HAP-1 (cell line): Measurements from ENCODE around the gene RDM1.
A peak's percentile ranks its signal among the peaks of the same experiment; 100 is the strongest.
"Not testable (repeated sequence)": the region's sequence is repeated elsewhere in the genome, so short reads cannot be mapped to it uniquely, and the experiment has no call there.

ENCODE experiments used
- DNase-seq, 2 experiments: peaks; one replicate each; pipeline ENCODE4 v3.0.0-alpha.2; 2016 to 2020; ENCODE audit warnings: low spot score in 2 of 2
- H3K27me3 ChIP-seq: fragments of 250-450 bp; sonication (Bioruptor Pico); 2 replicates; pipeline ENCODE4 v1.5.1; 2020; ENCODE audit warnings: low read depth, mild to moderate bottlenecking, moderate library complexity
- H3K36me3 ChIP-seq: fragments of 250-450 bp; sonication (Bioruptor Pico); replicated peaks from 2 replicates; pipeline ENCODE4 v1.5.1; 2020; ENCODE audit warnings: mild to moderate bottlenecking
- H3K4me1 ChIP-seq: fragments of 250-450 bp; sonication (Bioruptor Pico); 2 replicates; pipeline ENCODE4 v1.5.1; 2020; ENCODE audit warnings: mild to moderate bottlenecking
- H3K4me3 ChIP-seq: fragments of 250-450 bp; sonication (Bioruptor Pico); 2 replicates; pipeline ENCODE4 v1.5.1; 2020; ENCODE audit warnings: mild to moderate bottlenecking, moderate library complexity
- H3K9me3 ChIP-seq: fragments of 250-450 bp; sonication (Bioruptor Pico); 2 replicates; pipeline ENCODE4 v1.5.1; 2020; ENCODE audit warnings: mild to moderate bottlenecking, moderate library complexity
- in situ Hi-C: fragments of 300-500 bp; cut with MboI; formaldehyde crosslinking; loops from 3 replicates; pipeline ENCODE4 v1.14.3; 2020; ENCODE audit warnings: low sequenced_read_pairs, inconsistent platforms, mixed read lengths

Gene RDM1

GRCh38 chr17:35900708-35901480, 29.7 kb downstream of the RDM1 start:
- peaks cover 18% of the 10 kb centered on the region for H3K4me1 ChIP-seq
- no peaks in the 10 kb centered on the region for H3K9me3 ChIP-seq
- no peak for DNase-seq
- no peaks in the 10 kb centered on the region for H3K36me3 ChIP-seq
- H3K4me3 ChIP-seq, result no peak overlapping the region
- no peaks in the 10 kb centered on the region for H3K27me3 ChIP-seq
- in situ Hi-C loops, result no loop called here

- DNase-seq, result no peak
- peaks cover 18% of the 10 kb centered on the region for H3K4me1 ChIP-seq
- no peaks in the 10 kb centered on the region for H3K9me3 ChIP-seq
- H3K4me3 ChIP-seq, result no peak overlapping the region
- in situ Hi-C loops, result no loop called here
- H3K27me3 ChIP-seq, result no peaks in the 10 kb centered on the region
- no peaks in the 10 kb centered on the region for H3K36me3 ChIP-seq
Observed at GRCh38 chr17:35900280-35900679, 30.3 kb downstream of the RDM1 start.

- DNase-seq, result no peak
- peaks cover 7% of the 10 kb centered on the region for H3K4me1 ChIP-seq
- H3K9me3 ChIP-seq, result no peaks in the 10 kb centered on the region
- no peak overlapping the region for H3K4me3 ChIP-seq
- in situ Hi-C loops, result no loop called here
- no peaks in the 10 kb centered on the region for H3K36me3 ChIP-seq
- no peaks in the 10 kb centered on the region for H3K27me3 ChIP-seq
Observed at GRCh38 chr17:35898283-35899070, 32.1 kb downstream of the RDM1 start.

- DNase-seq, H3K36me3 ChIP-seq, in situ Hi-C loops, H3K9me3 ChIP-seq, H3K27me3 ChIP-seq, H3K4me1 ChIP-seq, H3K4me3 ChIP-seq: not testable (repeated sequence)
Observed at GRCh38 chr17:35897772-35898171, 32.8 kb downstream of the RDM1 start.

- in situ Hi-C loops, result no loop called here
Observed at GRCh38 chr17:35895636-35896587, 34.7 kb downstream of the RDM1 start.

GRCh38 chr17:35894206-35894605, 36.4 kb downstream of the RDM1 start:
- Histone ChIP-seq H3K27me3 (no peaks in the 10 kb centered on the region), H3K4me1 (peaks cover 6% of the 10 kb centered on the region; the same call in 1 of the 2 replicates), H3K4me3 (no peak overlapping the region), H3K36me3 (no peaks in the 10 kb centered on the region), H3K9me3 (no peaks in the 10 kb centered on the region)
- in situ Hi-C loops, result no loop called here
- no peak for DNase-seq

More at GRCh38 chr17:35895636-35896587, 34.7 kb downstream of the RDM1 start:
- no peak for DNase-seq
- H3K4me1 ChIP-seq, result no peaks in the 10 kb centered on the region
- no peaks in the 10 kb centered on the region for H3K9me3 ChIP-seq
- no peaks in the 10 kb centered on the region for H3K27me3 ChIP-seq
- H3K4me3 ChIP-seq, result no peak overlapping the region
- no peaks in the 10 kb centered on the region for H3K36me3 ChIP-seq

GRCh38 chr17:35893751-35894150, 36.8 kb downstream of the RDM1 start:
- DNase-seq, result no peak
- H3K36me3 ChIP-seq, result no peaks in the 10 kb centered on the region
- H3K4me3 ChIP-seq, result no peak overlapping the region
- H3K9me3 ChIP-seq, result no peaks in the 10 kb centered on the region
- in situ Hi-C loops, result no loop called here
- peaks cover 6% of the 10 kb centered on the region; the same call in 1 of the 2 replicates for H3K4me1 ChIP-seq
- no peaks in the 10 kb centered on the region for H3K27me3 ChIP-seq

- Histone ChIP-seq H3K27me3 (no peaks in the 10 kb centered on the region), H3K9me3 (no peaks in the 10 kb centered on the region), H3K36me3 (no peaks in the 10 kb centered on the region), H3K4me3 (no peak overlapping the region), H3K4me1 (peaks cover 6% of the 10 kb centered on the region; the same call in 1 of the 2 replicates)
- no peak for DNase-seq
- in situ Hi-C loops, result no loop called here
Observed at GRCh38 chr17:35892091-35893035, 38.2 kb downstream of the RDM1 start.

GRCh38 chr17:35891269-35891668, 39.3 kb downstream of the RDM1 start:
- peaks cover 6% of the 10 kb centered on the region; the same call in 1 of the 2 replicates for H3K4me1 ChIP-seq
- H3K36me3 ChIP-seq, result no peaks in the 10 kb centered on the region
- H3K4me3 ChIP-seq, result no peak overlapping the region

GRCh38 chr17:35890774-35891155, 39.8 kb downstream of the RDM1 start:
- in situ Hi-C loops, result no loop called here
- peaks cover 6% of the 10 kb centered on the region; the same call in 1 of the 2 replicates for H3K4me1 ChIP-seq

More at GRCh38 chr17:35891269-35891668, 39.3 kb downstream of the RDM1 start:
- in situ Hi-C loops, result no loop called here
- DNase-seq, result no peak
- no peaks in the 10 kb centered on the region for H3K9me3 ChIP-seq
- no peaks in the 10 kb centered on the region for H3K27me3 ChIP-seq

GRCh38 chr17:35889818-35890773, 40.5 kb downstream of the RDM1 start:
- no peaks in the 10 kb centered on the region for H3K27me3 ChIP-seq
- H3K4me1 ChIP-seq, result peaks cover 6% of the 10 kb centered on the region; the same call in 1 of the 2 replicates
- DNase-seq, result peak in 1 of 2 experiments; percentile 59
- no peaks in the 10 kb centered on the region for H3K36me3 ChIP-seq
- no peaks in the 10 kb centered on the region for H3K9me3 ChIP-seq
- H3K4me3 ChIP-seq, result no peak overlapping the region
- in situ Hi-C loops, result no loop called here

More at GRCh38 chr17:35890774-35891155, 39.8 kb downstream of the RDM1 start:
- Histone ChIP-seq H3K36me3 (no peaks in the 10 kb centered on the region), H3K9me3 (no peaks in the 10 kb centered on the region), H3K27me3 (no peaks in the 10 kb centered on the region), H3K4me3 (no peak overlapping the region)
- no peak for DNase-seq

- Histone ChIP-seq H3K27me3 (no peaks in the 10 kb centered on the region), H3K9me3 (no peaks in the 10 kb centered on the region), H3K4me3 (no peak overlapping the region), H3K36me3 (no peaks in the 10 kb centered on the region), H3K4me1 (peaks cover 6% of the 10 kb centered on the region; the same call in 1 of the 2 replicates)
- DNase-seq, result no peak
- in situ Hi-C loops, result no loop called here
Observed at GRCh38 chr17:35889241-35889640, 41.3 kb downstream of the RDM1 start.
